Endodermal cell (in vitro differentiated cells): ENCODE data around the gene CNTN4. TPM values are rescaled to one million over a fixed set of nuclear protein-coding genes. Genes with fewer than 3 reads are reported as not detected.

Experiments used
- DNase-seq: peaks from one replicate; pipeline ENCODE4 v3.0.0-alpha.2; 2017
- H3K27ac ChIP-seq: 2 replicates; pipeline ENCODE4 v1.5.1; 2013; ENCODE audit warnings: mild to moderate bottlenecking, low read depth, low read length, moderate library complexity
- H3K27me3 ChIP-seq: 2 replicates; pipeline ENCODE4 v1.6.1; 2013; ENCODE audit warnings: mild to moderate bottlenecking, low read length, moderate library complexity; ENCODE audit not compliant: insufficient read depth, control insufficient read depth, poor library complexity, severe bottlenecking
- H3K36me3 ChIP-seq: 2 replicates; pipeline ENCODE4 v1.7.0; 2013; ENCODE audit warnings: mild to moderate bottlenecking, low read length, moderate library complexity; ENCODE audit not compliant: control insufficient read depth, insufficient read depth
- H3K4me1 ChIP-seq: one replicate; pipeline ENCODE4 v1.7.0; 2013; ENCODE audit warnings: low read length; ENCODE audit not compliant: control insufficient read depth, insufficient read depth
- H3K4me3 ChIP-seq: 2 replicates; pipeline ENCODE4 v1.5.1; 2013; ENCODE audit warnings: mild to moderate bottlenecking, low read length, moderate library complexity
- H3K9ac ChIP-seq: 2 replicates; pipeline ENCODE4 v1.6.1; 2013; ENCODE audit warnings: mild to moderate bottlenecking, low read length, moderate library complexity; ENCODE audit not compliant: poor library complexity, severe bottlenecking; ENCODE audit errors: extremely low read depth
- H3K9me3 ChIP-seq: 2 replicates; pipeline ENCODE4 v1.6.1; 2013; ENCODE audit warnings: mild to moderate bottlenecking, low read length, moderate library complexity; ENCODE audit not compliant: control insufficient read depth
- H3K27ac Mint-ChIP-seq: 2 replicates; pipeline ENCODE4 v1.8.0; 2020; ENCODE audit warnings: mixed read lengths
- H3K27me3 Mint-ChIP-seq: 2 replicates; pipeline ENCODE4 v1.8.0; 2021; ENCODE audit warnings: mild to moderate bottlenecking, mixed read lengths; ENCODE audit not compliant: insufficient read depth
- H3K36me3 Mint-ChIP-seq: 2 replicates; pipeline ENCODE4 v1.8.0; 2020; ENCODE audit warnings: low read depth, mixed read lengths
- H3K4me1 Mint-ChIP-seq: 2 replicates; pipeline ENCODE4 v1.8.0; 2020; ENCODE audit warnings: mixed read lengths
- H3K4me3 Mint-ChIP-seq: 2 replicates; pipeline ENCODE4 v1.8.0; 2020; ENCODE audit warnings: mild to moderate bottlenecking, moderate library complexity, mixed read lengths
- H3K9me3 Mint-ChIP-seq: 2 replicates; pipeline ENCODE4 v1.8.0; 2020; ENCODE audit warnings: mild to moderate bottlenecking, mixed read lengths
- WGBS, 2 experiments: methylation state at CpG; one replicate each; pipeline versions ENCODE4 v1.1.5 to v1.1.7; 2013; ENCODE audit warnings: missing lambda C conversion rate in 2 of 2, mixed read lengths in 1 of 2; ENCODE audit not compliant: insufficient coverage in 1 of 2, insufficient read length in 1 of 2; 5-methylcytosine and 5-hydroxymethylcytosine counted together
- total RNA-seq, 2 donors: library from RNA; stranded (reverse); fragmentation: NEBNext Ultra II Directional in 1 of 2; extraction: Animal tissue kit (Norgen Biotek cat#: 25700) in 1 of 2; gene quantifications; 2 replicates in 1 of 2; 3 replicates in 1 of 2; pipeline ENCODE4 v1.2.1, GENCODE V29; 2021
- TF ChIP-seq, protein P1 (sequence below): fragments of 200-600 bp; sonication (generic); conservative IDR thresholded peaks from 2 replicates; pipeline ENCODE4 v1.5.0; 2021; ENCODE audit warnings: antibody characterized with exemption, mild to moderate bottlenecking

CNTN4 gene
- total RNA-seq, 2 donors from 2014 or later = 10.8 to 11.1 TPM

DNA sequence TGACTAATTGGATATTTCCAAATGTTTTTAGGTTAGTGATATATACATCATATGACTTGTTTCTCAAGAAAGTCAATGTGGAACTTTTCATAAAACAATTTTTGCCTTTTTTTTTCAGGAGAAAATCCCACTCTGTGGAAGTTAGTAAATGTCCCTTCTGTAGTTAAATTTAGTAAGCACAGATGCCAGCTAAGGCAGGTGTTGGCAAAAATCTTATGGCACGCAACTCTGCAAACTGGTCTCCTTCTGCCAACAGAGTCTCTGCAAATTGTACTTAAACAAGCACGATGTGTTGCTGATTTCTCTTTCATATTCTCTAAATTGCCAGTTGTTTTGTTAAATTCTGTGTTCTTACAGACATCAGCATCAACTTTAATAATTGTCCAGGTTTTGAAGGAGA lies 777.7 kb downstream of the CNTN4 start:
- DNase-seq = no peak
- Histone ChIP-seq H3K27me3 (no peaks in the 10 kb centered on the region), H3K27ac (no peak overlapping the region), H3K36me3 (no peaks in the 10 kb centered on the region), H3K9me3 (no peaks in the 10 kb centered on the region), H3K4me1 (peaks cover 6% of the 10 kb centered on the region), H3K9ac (no peak overlapping the region), H3K4me3 (no peak overlapping the region)
- peaks cover 11% of the 10 kb centered on the region for H3K4me1 Mint-ChIP-seq
- 82 to 93% methylated on average over 2 of the region's 2 CpGs for WGBS, 2 experiments
- H3K27me3 Mint-ChIP-seq = no peaks in the 10 kb centered on the region
- H3K36me3 Mint-ChIP-seq = no peaks in the 10 kb centered on the region
- TF ChIP-seq, protein P1, sequence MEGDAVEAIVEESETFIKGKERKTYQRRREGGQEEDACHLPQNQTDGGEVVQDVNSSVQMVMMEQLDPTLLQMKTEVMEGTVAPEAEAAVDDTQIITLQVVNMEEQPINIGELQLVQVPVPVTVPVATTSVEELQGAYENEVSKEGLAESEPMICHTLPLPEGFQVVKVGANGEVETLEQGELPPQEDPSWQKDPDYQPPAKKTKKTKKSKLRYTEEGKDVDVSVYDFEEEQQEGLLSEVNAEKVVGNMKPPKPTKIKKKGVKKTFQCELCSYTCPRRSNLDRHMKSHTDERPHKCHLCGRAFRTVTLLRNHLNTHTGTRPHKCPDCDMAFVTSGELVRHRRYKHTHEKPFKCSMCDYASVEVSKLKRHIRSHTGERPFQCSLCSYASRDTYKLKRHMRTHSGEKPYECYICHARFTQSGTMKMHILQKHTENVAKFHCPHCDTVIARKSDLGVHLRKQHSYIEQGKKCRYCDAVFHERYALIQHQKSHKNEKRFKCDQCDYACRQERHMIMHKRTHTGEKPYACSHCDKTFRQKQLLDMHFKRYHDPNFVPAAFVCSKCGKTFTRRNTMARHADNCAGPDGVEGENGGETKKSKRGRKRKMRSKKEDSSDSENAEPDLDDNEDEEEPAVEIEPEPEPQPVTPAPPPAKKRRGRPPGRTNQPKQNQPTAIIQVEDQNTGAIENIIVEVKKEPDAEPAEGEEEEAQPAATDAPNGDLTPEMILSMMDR = no peak
- no peak overlapping the region for H3K4me3 Mint-ChIP-seq
- no peak overlapping the region for H3K27ac Mint-ChIP-seq
- H3K9me3 Mint-ChIP-seq = no peaks in the 10 kb centered on the region

DNA sequence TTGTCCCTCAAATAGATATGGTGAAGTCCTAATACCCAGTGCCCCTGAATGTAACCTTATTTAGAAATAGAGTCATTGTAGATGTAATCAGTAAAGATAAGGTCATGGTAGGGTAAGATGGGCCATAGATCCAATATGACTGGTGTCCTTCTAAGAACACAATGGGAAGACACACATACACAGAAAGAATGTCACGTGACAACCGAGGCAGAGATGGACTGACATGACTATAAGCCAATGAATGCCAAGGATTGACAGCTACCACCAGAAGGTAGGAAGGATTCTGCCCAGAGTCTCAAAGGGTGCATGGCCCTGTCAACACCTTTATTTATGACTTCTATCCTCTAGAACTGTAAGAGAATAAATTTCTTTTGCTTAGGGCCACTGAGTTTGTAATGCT lies 780.4 kb downstream of the CNTN4 start:
- Histone ChIP-seq H3K9ac (no peak overlapping the region), H3K9me3 (no peaks in the 10 kb centered on the region), H3K36me3 (no peaks in the 10 kb centered on the region), H3K27me3 (peaks cover 5% of the 10 kb centered on the region), H3K4me1 (peaks cover 6% of the 10 kb centered on the region), H3K4me3 (no peak overlapping the region), H3K27ac (no peak overlapping the region)
- Mint-ChIP-seq H3K27me3 (peaks cover 3% of the 10 kb centered on the region), H3K36me3 (no peaks in the 10 kb centered on the region), H3K4me3 (no peak overlapping the region), H3K4me1 (peaks cover 11% of the 10 kb centered on the region), H3K9me3 (no peaks in the 10 kb centered on the region), H3K27ac (no peak overlapping the region)
- WGBS, 2 experiments = 87% methylated on average over 2 of the region's 2 CpGs
- TF ChIP-seq, protein P1 = no peak
- no peak for DNase-seq

DNA sequence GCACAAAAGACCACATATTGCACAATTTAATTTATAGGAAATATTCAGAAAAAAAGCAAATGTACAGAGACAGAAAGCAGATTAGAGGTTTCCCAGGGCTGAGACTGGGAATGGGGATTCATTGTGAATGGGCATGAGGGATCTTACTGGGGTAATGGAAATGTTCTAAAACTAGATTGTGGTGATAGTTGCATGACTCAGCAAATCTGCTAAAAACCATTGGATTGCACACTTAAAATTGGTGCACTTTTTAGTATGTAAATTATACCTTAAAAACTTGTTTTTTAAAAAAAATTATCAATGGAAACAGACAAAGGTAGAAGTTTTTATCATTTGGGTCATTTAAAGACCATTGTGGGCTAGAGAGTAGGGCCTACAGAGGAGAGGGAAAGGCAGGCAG lies 780.9 kb downstream of the CNTN4 start:
- no peaks in the 10 kb centered on the region for H3K9me3 Mint-ChIP-seq
- Histone ChIP-seq H3K27me3 (peaks cover 5% of the 10 kb centered on the region), H3K4me1 (peaks cover 6% of the 10 kb centered on the region), H3K27ac (no peak overlapping the region), H3K9me3 (no peaks in the 10 kb centered on the region), H3K9ac (no peak overlapping the region), H3K36me3 (no peaks in the 10 kb centered on the region), H3K4me3 (no peak overlapping the region)
- peaks cover 11% of the 10 kb centered on the region for H3K4me1 Mint-ChIP-seq
- no peak overlapping the region for H3K4me3 Mint-ChIP-seq
- no peak overlapping the region for H3K27ac Mint-ChIP-seq
- H3K27me3 Mint-ChIP-seq = peaks cover 3% of the 10 kb centered on the region
- no peaks in the 10 kb centered on the region for H3K36me3 Mint-ChIP-seq
- DNase-seq = no peak
- TF ChIP-seq, protein P1 = no peak
